GM21423 (cell line): ENCODE measurements around the gene TMEM130.
"Not testable (repeated sequence)": the region's sequence is repeated elsewhere in the genome, so short reads cannot be mapped to it uniquely, and the experiment has no call there.

Source experiments
- ATAC-seq: cut with Tn5 transposase; IDR thresholded peaks from one replicate; pipeline ENCODE4 v1.9.1; 2021; ENCODE audit warnings: mild to moderate bottlenecking, moderate library complexity; ENCODE audit not compliant: unreplicated experiment

TMEM130 gene

GRCh38 chr7:98877692-98878364 lies 8.0 kb upstream of the TMEM130 start:
- ATAC-seq = no peak

GRCh38 chr7:98877146-98877545 lies 7.3 kb upstream of the TMEM130 start:
- no peak for ATAC-seq

- ATAC-seq = no peak
These were observed 5.7 kb upstream of the TMEM130 start for GRCh38 chr7:98875501-98875900.

GRCh38 chr7:98874942-98875341 lies 5.1 kb upstream of the TMEM130 start:
- ATAC-seq = no peak

- not testable (repeated sequence) for ATAC-seq
These were observed 3.8 kb upstream of the TMEM130 start for GRCh38 chr7:98873610-98874009.

- ATAC-seq = no peak
These were observed 2.6 kb upstream of the TMEM130 start for GRCh38 chr7:98872328-98872924.

- no peak for ATAC-seq
These were observed 1.1 kb upstream of the TMEM130 start for GRCh38 chr7:98870807-98871491.

GRCh38 chr7:98870121-98870651 lies 372 bp upstream of the TMEM130 start:
- peak; percentile 93 for ATAC-seq

GRCh38 chr7:98869027-98869596 lies 702 bp downstream of the TMEM130 start:
- ATAC-seq = no peak

- ATAC-seq = no peak
These were observed 1.4 kb downstream of the TMEM130 start for GRCh38 chr7:98868450-98868849.

- ATAC-seq = no peak
These were observed 3.0 kb downstream of the TMEM130 start for GRCh38 chr7:98866765-98867164.

- no peak for ATAC-seq
These were observed 3.5 kb downstream of the TMEM130 start for GRCh38 chr7:98866351-98866750.

- no peak for ATAC-seq
These were observed 4.9 kb downstream of the TMEM130 start for GRCh38 chr7:98864731-98865453.

GRCh38 chr7:98863601-98864000 lies 6.2 kb downstream of the TMEM130 start:
- no peak for ATAC-seq

- no peak for ATAC-seq
These were observed 6.9 kb downstream of the TMEM130 start for GRCh38 chr7:98862716-98863420.

GRCh38 chr7:98862203-98862602 lies 7.6 kb downstream of the TMEM130 start:
- no peak for ATAC-seq

- no peak for ATAC-seq
These were observed 9.7 kb downstream of the TMEM130 start for GRCh38 chr7:98860071-98860470.

GRCh38 chr7:98855610-98856422 lies 14.0 kb downstream of the TMEM130 start:
- ATAC-seq = no peak

GRCh38 chr7:98852826-98853225 lies 17.0 kb downstream of the TMEM130 start:
- ATAC-seq = no peak
